Occipital lobe (tissue), 2 donors: ENCODE measurements around the gene TRIP6. TPM values are rescaled to one million over a fixed set of nuclear protein-coding genes. Genes with fewer than 3 reads are reported as not detected.
A peak's percentile ranks its signal among the peaks of the same experiment; 100 is the strongest.
"Not testable (repeated sequence)": the region's sequence is repeated elsewhere in the genome, so short reads cannot be mapped to it uniquely, and the experiment has no call there.

Source experiments
- DNase-seq: peaks from one replicate; lab custom pipeline; 2025; lab: John Stamatoyannopoulos, UW
- total RNA-seq: library from RNA; depleted of rRNA; stranded (reverse); fragments of >200 nt; gene quantifications from one replicate; pipeline ENCODE4 v1.2.3, GENCODE V29; 2014

Gene TRIP6
- total RNA-seq, 1 donor from 2014 or later: 5.8 TPM

DNA sequence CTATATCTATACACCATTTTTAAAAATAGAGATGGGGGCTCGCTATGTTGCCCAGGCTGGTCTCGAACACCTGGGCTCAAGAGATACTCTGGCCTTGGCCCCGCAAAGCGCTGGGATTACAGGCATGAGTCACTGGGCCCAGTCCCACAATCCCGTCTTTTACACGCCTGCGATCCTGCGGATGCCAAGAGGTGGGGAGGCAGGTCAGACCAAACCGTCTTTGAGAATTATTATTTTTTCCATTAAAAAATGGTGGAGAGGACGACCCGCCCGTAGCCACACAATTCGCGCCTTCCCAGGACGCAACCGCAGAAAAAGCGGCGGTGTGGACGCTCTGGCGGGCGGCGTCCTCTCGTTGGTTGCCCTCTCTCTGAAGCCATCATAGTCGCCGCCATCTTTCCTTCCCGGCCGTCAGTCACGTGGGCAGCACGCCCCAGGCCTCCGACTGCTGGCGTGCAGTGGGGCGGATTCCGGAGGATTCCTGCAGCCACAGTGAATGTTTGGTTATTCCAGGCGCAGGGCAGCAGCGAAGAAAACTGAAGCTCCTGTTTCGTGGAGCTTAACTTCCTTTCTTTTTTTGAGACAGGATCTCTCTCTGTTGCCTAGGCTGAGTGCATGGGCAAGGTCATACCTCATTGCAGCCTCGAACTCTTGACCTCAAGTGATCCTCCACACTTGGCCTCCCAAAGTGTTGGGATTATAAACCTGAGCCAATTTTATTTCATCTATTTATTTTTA is 29.9 kb upstream of the TRIP6 start:
- peak; percentile 79 for DNase-seq

DNA sequence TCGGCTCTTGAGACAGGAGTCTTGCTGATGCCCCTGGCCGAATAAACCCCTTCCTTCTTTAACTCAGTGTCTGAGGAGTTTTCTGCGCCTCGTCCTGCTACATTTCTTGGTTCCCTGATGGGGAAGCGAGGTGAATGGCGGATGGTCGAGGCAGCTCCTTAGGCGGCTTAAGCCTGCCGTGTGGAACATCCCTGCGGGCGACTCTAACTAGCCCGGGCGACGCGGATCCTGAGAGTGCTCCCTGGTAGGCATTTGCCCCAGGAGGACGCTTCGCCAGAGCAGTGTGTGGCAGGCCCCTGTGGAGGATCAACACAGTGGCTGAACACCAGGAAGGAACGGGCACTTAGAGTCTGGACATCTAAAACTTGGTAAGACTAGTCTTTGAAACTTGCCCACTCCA is 27.8 kb upstream of the TRIP6 start:
- no peak for DNase-seq

DNA sequence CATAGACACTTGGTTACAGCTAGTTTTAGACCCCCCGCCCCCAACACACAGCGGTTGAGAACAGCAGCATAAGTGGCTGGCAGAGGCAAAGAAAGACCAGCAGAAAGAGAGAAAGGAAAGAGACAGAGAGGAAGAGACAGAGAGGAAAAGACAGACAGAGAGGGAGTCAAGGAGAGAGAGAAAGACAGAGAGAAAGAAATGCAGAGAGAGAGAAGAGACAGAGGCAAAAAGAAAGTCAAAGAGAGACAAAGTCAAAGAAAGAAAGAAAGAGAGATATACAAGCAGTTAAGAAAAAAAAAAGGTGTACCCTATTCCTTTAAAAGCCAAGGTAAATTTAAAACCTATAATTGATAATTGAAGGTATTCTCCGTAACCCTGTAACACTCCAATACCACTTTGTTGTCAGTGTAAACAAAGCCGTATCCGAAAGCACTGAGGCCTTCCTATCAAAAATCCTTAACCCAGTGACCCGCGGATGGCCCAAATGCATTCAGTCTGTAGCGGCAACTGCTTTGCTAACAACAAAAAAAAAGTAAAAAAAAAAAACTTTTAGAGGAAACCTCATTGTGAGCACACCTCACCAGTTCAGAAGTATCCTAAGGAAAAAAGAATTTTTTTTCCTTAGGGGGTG is 26.6 kb upstream of the TRIP6 start:
- DNase-seq: no peak

DNA sequence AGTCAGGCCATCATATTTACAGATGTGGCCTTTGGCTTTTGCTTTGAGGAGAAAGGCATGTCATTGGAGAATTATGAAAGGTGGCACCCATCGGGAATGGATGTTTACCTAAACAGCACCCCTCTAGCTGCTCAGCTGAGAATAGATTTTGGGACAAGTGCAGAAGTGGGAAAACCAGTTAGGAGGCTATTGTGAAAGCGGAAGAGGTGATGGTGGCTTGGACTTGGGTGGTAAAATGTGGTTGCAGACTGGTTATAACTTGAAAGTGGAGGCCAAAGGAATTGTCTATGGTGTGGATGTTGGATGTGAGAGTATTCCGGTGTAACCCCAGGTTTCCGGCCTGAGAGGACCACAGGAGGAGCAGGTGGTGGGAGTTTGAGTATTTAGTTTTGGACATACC is 19.8 kb upstream of the TRIP6 start:
- DNase-seq: no peak

DNA sequence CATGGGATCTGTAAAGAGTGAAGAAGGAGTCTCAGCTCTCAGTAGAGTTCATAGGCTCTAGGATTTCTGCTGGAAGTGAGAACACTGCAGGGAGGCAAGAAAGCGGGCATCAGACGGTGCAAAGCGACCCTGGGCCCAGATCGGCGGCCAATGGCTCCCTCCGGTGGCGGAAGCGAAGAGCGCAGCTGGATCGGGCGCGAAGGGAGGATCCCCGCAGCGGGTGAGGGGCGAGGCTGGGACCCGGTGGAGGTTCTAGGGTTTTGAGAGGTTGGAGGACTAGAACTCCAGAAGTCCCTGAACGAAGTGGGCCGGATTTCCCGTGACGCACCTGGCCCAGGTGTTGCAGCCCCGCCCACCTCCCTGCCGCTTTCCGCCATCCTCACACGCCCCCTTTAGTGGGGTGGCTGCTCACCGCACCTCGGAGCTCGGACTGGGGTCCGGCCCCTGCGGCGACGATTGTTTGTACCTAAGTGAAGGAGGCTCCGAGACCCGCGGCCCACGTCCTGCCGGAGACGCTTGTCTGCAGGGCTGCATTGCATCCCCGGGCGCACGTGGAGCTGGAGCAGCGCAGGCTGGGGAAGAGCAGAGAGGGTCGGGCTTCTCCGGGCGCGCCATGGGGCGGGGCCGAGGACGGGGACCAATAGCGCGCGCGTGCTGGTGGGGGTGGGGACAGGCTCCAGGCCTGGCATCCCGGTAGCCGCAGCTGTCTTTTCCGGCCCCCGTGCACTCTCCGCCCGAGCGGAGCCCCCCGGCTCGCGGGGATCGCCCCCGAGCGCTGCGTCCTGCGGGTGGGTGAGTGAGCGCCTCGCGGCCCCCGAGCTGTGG is 14.9 kb upstream of the TRIP6 start, which contains the start of gene SLC12A9:
TSS of gene SLC12A9 (plus strand) at position 666 of the 825 bp plus-strand sequence. CDS start 1,485 bp downstream, outside the sequence.
- DNase-seq: peak; percentile 89

DNA sequence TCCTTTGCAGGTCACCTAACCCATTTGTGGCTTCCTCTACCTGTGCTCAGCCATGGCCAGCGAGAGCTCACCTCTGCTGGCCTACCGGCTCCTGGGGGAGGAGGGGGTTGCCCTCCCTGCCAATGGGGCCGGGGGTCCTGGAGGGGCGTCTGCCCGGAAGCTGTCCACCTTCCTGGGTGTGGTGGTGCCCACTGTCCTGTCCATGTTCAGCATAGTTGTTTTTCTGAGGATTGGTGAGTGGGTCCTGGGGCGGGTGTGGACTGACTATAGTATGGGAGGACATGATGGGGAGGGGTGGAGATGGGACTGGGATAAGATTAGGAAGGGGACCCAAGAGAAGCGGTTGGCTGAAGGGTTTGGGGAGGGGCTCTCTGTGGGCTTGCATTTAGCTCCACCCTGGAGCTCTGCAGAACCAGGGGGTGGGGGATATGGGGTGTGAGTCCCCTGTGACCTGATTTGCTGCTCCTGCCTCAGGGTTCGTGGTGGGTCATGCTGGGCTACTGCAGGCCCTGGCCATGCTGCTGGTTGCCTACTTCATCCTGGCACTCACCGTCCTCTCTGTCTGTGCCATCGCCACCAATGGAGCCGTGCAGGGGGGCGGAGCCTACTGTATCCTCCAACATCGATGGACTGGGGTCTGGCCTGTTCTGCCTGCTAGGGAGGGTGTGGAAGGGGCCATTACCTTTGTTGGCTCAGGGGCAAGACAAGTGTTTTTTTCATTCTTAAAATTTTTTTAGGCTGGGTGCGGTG is 12.9 kb upstream of the TRIP6 start:
- no peak for DNase-seq

DNA sequence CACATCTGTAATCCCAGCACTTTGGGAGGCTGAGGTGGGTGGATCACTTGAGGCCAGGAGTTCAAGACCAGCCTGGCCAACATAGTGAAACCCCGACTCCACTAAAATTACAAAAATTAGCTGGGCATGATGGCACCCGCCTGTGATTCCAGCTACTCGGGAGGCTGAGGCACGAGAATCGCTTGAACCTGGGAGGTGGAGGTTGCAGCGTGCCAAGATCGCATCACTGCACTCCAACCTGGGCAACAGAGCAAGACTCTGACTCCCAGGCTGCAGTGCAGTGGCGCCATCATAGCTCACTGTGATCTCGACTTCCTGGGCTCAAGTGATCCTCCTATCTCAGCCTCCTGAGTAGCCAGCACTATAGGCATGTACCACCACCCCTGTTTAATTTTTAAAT is 12.3 kb upstream of the TRIP6 start:
- not testable (repeated sequence) for DNase-seq

DNA sequence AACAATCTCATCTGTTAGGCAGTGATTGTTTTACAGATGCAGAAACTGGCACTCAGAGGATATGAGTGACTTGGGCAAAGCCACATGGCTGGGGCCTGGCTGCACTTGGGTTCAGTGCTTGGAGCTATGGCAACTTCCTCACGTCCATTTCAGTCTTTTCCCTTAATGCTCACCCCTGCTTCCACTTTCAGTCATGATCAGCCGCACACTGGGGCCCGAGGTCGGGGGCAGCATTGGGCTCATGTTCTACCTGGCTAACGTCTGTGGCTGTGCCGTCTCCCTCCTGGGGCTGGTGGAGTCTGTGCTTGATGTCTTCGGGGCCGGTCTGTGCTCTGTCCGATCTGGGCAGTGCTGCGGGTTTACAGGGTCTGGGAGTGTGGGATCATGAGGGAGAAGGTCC is 11.7 kb upstream of the TRIP6 start:
- DNase-seq: no peak

DNA sequence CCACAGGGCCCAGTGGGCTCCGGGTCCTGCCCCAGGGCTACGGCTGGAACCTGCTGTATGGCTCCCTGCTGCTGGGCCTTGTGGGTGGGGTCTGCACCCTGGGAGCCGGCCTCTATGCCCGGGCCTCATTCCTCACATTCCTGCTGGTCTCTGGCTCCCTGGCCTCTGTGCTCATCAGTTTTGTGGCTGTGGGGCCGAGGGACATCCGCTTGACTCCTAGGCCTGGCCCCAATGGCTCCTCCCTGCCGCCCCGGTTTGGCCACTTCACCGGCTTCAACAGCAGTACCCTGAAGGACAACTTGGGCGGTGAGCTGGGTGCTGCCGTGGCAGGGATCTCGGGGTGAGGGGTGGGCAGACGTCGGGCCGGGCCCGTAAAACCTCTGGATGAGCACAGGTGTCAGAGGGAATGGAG is 10.3 kb upstream of the TRIP6 start:
- DNase-seq: no peak

DNA sequence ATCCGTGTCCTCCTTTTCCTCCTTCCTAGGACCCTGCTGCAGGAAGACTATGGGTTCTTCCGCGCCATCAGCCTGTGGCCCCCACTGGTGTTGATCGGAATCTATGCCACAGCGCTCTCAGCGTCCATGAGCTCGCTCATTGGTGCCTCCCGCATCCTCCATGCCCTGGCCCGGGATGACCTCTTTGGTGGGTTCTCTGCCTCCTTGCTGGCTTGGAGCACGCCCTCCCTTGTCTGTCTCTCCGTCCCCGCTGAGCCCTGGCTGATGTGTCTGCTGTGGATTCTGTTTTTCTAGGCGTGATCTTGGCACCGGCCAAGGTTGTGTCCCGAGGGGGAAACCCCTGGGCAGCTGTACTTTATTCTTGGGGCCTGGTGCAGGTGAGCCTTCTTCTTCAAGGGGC is 7.3 kb upstream of the TRIP6 start:
- no peak for DNase-seq

DNA sequence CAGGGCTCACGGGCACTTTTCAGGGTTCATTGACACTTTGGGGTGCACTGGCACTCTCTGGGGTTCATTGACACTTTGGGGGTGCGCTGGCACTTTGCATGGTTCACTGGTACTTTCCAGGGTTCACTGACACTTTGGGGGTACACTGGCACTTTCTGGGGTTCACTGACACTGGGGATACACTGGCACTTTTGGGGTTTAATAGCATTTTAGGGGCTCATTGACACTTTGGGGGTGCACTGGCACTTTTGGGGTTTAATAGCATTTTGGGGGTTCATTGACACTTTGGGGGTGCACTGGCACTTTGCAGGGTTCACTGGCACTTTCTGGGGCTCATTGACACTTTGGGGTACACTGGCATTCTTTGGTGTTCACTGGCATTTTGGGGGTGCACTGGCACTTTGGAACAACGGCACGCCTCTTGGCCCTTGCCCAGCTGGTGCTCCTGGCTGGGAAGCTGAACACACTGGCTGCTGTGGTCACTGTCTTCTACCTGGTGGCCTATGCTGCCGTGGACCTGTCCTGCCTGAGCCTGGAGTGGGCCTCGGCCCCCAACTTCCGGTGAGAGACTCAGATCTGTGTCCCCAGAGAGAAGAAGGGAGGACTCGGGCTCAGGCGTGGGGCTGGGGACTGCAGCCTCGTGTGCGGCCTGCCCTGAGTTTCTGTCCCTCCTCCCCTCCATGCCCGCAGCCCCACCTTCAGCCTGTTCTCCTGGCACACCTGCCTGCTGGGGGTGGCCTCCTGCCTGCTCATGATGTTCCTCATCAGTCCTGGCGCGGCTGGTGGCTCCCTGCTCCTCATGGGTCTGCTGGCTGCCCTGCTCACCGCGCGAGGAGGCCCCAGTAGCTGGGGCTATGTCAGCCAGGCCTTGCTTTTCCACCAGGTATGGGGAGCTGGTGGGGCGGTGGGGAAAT is 6.2 kb upstream of the TRIP6 start:
- no peak for DNase-seq

DNA sequence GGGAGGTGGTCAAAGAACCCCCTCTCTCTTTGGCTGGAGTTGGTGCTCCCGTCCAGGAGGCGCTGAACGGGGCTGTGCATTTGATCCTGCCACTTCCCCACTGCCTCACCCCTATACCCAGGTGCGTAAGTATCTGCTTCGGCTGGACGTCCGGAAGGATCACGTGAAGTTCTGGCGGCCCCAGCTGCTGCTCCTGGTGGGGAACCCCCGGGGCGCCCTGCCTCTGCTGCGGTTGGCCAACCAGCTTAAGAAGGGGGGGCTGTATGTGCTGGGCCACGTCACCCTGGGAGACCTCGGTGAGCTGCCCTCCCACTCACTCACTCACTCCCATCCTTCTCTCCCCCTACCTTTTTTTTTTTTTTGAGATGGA is 5.6 kb upstream of the TRIP6 start:
- DNase-seq: no peak

DNA sequence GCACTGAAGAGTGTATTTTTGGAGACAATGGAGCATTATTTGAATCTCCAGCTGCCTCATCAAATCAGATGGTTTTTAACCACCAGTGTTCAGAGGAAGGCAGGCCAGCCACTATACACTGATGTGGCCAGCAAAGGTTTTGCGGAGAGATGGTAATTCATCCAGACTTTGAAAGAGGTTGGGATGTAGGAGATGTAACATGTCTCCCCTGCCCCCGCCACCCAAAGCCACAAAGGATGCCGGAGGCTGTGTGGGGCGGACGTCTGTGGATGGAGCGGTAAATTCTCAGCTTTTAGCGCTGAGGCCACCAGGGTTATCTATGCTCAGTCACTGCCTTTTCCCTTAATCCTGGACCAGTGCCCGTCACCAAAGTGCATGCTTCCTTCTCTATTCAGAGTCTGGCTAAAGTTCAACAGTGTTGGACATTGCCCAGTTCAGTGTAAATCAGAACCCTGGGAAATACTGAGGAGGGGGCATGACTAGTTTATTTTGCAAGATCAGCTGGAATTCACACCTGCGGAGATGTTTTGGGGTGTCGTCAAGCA is 3.7 kb upstream of the TRIP6 start:
- DNase-seq: no peak

DNA sequence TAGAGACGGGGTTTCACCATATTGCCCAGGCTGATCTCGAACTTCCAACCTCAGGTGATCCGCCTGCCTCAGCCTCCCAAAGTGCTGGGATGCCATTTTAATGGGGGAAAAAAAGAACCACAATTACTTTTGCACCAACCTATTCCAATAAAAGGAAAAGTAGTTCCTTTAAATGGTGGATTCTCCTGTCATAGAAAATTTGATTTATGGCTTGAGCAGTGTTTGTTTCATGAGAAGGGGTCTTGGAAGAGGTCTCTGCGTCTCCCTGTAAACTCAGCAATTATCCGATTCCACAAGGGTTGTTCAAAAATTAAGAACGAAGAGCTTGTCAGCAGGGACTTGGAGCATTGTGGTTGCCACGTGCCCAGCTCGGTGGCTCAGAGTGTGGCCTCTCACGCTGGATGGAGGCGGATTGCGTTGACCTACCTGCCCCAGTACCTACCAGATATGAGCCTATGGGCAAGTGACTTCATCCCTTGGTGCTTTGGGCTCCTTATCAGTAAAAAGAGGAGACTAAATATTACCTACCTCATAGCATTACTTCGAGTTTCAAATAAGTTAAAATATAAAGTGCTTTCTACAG is 2.8 kb upstream of the TRIP6 start:
- no peak for DNase-seq

DNA sequence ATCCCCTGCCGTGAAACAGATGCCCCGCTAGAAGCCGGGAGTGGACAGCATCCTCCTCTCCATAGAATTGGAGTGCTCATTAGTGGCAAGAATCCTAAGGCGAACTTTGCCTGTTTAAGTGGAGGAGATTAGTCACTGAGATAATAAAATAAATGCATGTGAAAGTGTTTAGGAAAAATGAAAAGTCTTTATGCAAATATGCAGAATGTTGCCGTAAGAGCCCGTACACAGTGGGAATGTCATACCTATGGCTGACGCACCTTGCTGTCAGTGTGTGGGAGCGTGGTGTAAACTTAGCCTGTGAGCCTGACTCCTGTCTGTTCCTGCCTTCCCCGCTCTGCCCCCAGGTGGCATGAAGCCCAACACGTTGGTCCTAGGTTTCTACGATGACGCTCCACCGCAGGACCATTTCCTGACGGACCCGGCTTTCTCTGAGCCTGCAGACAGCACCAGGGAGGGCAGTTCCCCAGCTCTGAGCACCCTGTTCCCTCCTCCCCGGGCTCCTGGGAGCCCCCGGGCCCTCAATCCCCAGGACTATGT is 1.7 kb upstream of the TRIP6 start:
- DNase-seq: no peak

DNA sequence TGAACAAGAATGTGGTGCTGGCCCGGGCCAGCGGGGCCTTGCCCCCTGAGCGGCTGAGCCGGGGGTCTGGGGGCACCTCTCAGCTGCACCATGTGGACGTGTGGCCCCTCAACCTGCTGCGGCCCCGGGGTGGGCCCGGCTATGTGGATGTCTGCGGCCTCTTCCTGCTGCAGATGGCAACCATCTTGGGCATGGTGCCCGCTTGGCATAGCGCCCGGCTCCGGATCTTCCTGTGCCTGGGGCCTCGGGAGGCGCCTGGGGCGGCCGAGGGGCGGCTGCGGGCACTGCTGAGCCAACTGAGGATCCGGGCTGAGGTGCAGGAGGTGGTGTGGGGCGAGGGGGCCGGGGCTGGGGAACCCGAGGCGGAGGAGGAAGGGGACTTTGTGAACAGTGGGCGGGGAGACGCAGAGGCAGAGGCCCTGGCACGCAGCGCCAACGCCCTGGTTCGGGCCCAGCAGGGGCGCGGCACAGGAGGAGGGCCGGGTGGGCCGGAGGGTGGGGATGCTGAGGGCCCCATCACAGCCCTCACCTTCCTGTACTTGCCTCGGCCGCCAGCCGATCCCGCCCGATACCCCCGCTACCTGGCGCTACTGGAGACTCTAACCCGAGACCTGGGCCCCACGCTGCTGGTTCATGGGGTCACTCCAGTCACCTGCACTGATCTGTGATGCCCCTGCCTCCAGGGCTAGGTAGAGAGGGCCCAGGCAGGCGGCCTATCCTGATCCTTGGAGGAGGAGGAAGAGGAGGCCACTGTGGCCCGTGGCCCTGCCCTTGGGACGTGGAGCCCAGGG is 1.1 kb upstream of the TRIP6 start:
- peak; percentile 53 for DNase-seq

DNA sequence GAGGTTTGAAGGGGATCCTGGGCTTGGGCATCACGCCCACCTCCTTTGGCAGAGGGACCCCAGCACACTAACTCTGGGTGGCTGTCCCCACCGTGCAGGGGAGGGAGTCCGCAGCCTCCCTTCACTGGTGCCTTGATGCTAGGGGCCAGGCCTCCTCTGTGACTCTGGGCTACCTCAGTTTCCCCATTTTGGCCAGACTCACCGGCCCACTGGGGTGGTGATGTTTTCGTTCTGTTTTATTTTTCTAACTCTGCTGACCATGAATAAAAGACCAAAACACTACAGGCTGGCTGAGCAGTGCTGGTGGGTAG is 503 bp upstream of the TRIP6 start:
- DNase-seq: no peak

DNA sequence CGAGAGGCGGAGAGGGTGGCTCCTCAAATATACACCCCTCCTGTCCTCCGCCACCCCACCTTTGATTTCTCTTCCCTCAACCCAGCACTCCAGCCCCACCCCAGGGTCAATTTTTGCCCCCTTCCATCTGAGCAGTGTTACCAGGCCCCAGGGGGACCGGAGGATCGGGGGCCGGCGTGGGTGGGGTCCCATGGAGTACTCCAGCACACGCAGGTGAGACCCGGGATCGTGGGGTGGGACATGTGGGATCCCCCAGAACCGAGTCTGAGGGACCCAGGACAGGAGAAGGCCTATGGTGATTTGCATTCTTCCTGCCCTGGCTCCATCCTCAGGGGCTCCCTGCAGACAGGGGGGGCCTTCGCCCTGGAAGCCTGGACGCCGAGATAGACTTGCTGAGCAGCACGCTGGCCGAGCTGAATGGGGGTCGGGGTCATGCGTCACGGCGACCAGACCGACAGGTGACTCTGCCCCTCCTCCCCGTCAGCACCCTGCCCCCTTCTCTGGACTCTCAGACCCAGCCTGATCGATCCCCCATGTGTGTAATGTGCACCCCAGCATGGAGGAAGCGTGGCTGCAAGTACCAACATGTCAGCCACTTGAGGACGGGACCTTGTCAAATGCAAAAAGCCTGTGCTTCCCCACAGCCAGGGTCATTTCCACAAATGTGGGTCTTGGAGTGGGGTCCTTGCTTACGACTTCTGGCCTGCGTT is 744 bp downstream of the TRIP6 start:
- no peak for DNase-seq
